Measurements from ENCODE around the gene INPPL1. TPM values are rescaled to one million over a fixed set of nuclear protein-coding genes. Genes with fewer than 3 reads are reported as not detected.

INPPL1 gene
- total and polyA plus RNA-seq, 2 donors (not counting 3 experiments of a cell fraction or from before 2014, with no cell fraction given) = 125 to 184 TPM

- Histone ChIP-seq H3K4me3 (replicated peaks in 1 of 3; ENCODE audit: insufficient read depth in 1 of 3, low read depth in 1 of 3, low read length in 3 of 3) (no peak overlapping the region), H3K4me2 (ENCODE audit: insufficient read depth, low read length) (no peak overlapping the region), H4K20me1 (replicated peaks; ENCODE audit: control insufficient read depth, extremely low read depth, insufficient read depth, low read length) (no peaks in the 10 kb centered on the region), H3K36me3 (ENCODE audit: control insufficient read depth in 2 of 2, extremely low read depth in 1 of 2, insufficient read depth in 2 of 2, low read length in 2 of 2) (no peaks in the 10 kb centered on the region), H3K27ac (ENCODE audit: insufficient read depth, low read depth, low read length) (no peak overlapping the region), H3K9me3 (replicated peaks; ENCODE audit: control insufficient read depth, insufficient read depth, low read length) (no peaks in the 10 kb centered on the region), H3K27me3 (ENCODE audit: control insufficient read depth in 2 of 2, insufficient read depth in 2 of 2, low read length in 2 of 2) (peaks cover 73 to 87% of the 10 kb centered on the region in 2 experiments), H3K9ac (replicated peaks; ENCODE audit: extremely low read depth, insufficient read depth, low read length) (no peak overlapping the region), H3K4me1 (ENCODE audit: control insufficient read depth, extremely low read depth, insufficient read depth, low read length) (peaks cover 7% of the 10 kb centered on the region), H3K79me2 (ENCODE audit: control insufficient read depth, insufficient read depth, low read length) (no peaks in the 10 kb centered on the region), H3K9me1 (replicated peaks; ENCODE audit: control insufficient read depth, extremely low read depth, insufficient read depth, low read length) (no peaks in the 10 kb centered on the region), H2AFZ (ENCODE audit: low read depth, low read length) (no peak overlapping the region)
- FAIRE-seq (no peak), DNase-seq (ENCODE audit: low read depth, low spot score) (no peak)
- dilution Hi-C loops (cut with MboI; ENCODE audit: extremely low pct_ligation_motif_present, low sequenced_read_pairs) (no loop called here), intact Hi-C loops (cut with micrococcal nuclease) (no loop called here)
- BruUV-seq (replicated peaks) = no TSS peak
- TF ChIP-seq MYC (IDR thresholded peaks at IDR 0.05; ENCODE audit: low read depth, low read length) = no peak
- TF ChIP-seq EZH2 (IDR thresholded peaks at IDR 0.05; ENCODE audit: borderline replicate concordance, low read depth, low read length, severe bottlenecking) = peak; percentile 98
- CTCF ChIA-PET = interaction anchor here (1.3 to 1.7 kb wide), 2 partner anchors 186 to 187 kb away, joined by 3 to 8 read pairs; no protein-coding TSS in a partner anchor
- POLR2A ChIA-PET = no interaction called here
Observed at GRCh38 chr11:72244361-72245262, 20.0 kb downstream of the INPPL1 start.

GRCh38 chr11:72245263-72245816, 20.8 kb downstream of the INPPL1 start:
- H3K79me2 ChIP-seq (ENCODE audit: control insufficient read depth, insufficient read depth, low read length) = no peaks in the 10 kb centered on the region
- intact Hi-C loops (cut with micrococcal nuclease) = no loop called here
- CTCF ChIA-PET = interaction anchor here (0.8 to 1.8 kb wide), 3 partner anchors 10 to 186 kb away, joined by 3 to 8 read pairs (median 6); no protein-coding TSS in a partner anchor
- FAIRE-seq = no peak
- no peak overlapping the region for H3K27ac ChIP-seq (ENCODE audit: insufficient read depth, low read depth, low read length)
- no peak for TF ChIP-seq GATA2 (IDR thresholded peaks at IDR 0.05; ENCODE audit: insufficient read depth, insufficient read length, low read depth, low read length)
- no peak for TF ChIP-seq POLR2A (IDR thresholded peaks at IDR 0.05; ENCODE audit: low read depth, low read length)
- TF ChIP-seq POLR2AphosphoS5 (IDR thresholded peaks at IDR 0.05; ENCODE audit: insufficient read depth, low read depth, low read length) = no peak
- no peak for TF ChIP-seq EZH2 (IDR thresholded peaks at IDR 0.05; ENCODE audit: borderline replicate concordance, low read depth, low read length, severe bottlenecking)
- no peak for TF ChIP-seq CTCF (IDR thresholded peaks at IDR 0.05; ENCODE audit: extremely low read depth in 1 of 2, insufficient read depth in 1 of 2, low read depth in 1 of 2, low read length in 2 of 2)
- no peak overlapping the region for H3K4me2 ChIP-seq (ENCODE audit: insufficient read depth, low read length)
- peaks cover under 1% of the 10 kb centered on the region for H3K4me1 ChIP-seq (ENCODE audit: control insufficient read depth, extremely low read depth, insufficient read depth, low read length)
- BruUV-seq (replicated peaks) = no TSS peak
- no peaks in the 10 kb centered on the region for H3K36me3 ChIP-seq (ENCODE audit: control insufficient read depth in 2 of 2, extremely low read depth in 1 of 2, insufficient read depth in 2 of 2, low read length in 2 of 2)
- dilution Hi-C loops (cut with MboI; ENCODE audit: extremely low pct_ligation_motif_present, low sequenced_read_pairs) = no loop called here
- no peak overlapping the region for H3K4me3 ChIP-seq (replicated peaks in 1 of 3; ENCODE audit: insufficient read depth in 1 of 3, low read depth in 1 of 3, low read length in 3 of 3)
- H3K9ac ChIP-seq (replicated peaks; ENCODE audit: extremely low read depth, insufficient read depth, low read length) = no peak overlapping the region
- DNase-seq (ENCODE audit: low read depth, low spot score) = no peak
- no peaks in the 10 kb centered on the region for H3K9me1 ChIP-seq (replicated peaks; ENCODE audit: control insufficient read depth, extremely low read depth, insufficient read depth, low read length)
- no peaks in the 10 kb centered on the region for H4K20me1 ChIP-seq (replicated peaks; ENCODE audit: control insufficient read depth, extremely low read depth, insufficient read depth, low read length)
- no peak overlapping the region for H2AFZ ChIP-seq (ENCODE audit: low read depth, low read length)
- POLR2A ChIA-PET = no interaction called here
- no peaks in the 10 kb centered on the region for H3K9me3 ChIP-seq (replicated peaks; ENCODE audit: control insufficient read depth, insufficient read depth, low read length)
- H3K27me3 ChIP-seq (ENCODE audit: control insufficient read depth in 2 of 2, insufficient read depth in 2 of 2, low read length in 2 of 2) = peaks cover 69 to 80% of the 10 kb centered on the region in 2 experiments

All from endothelial cell of umbilical vein (primary cell).